Astrocyte (in vitro differentiated cells and primary cell): ENCODE results near the gene MRGPRG.

ENCODE experiments used
- EZH2 ChIP-seq: IDR thresholded peaks from 2 replicates; pipeline ENCODE4 v1.6.1; 2012; ENCODE audit warnings: mild to moderate bottlenecking, low read length, inconsistent platforms; ENCODE audit not compliant: insufficient read depth
- TF ChIP-seq, protein P1 (sequence below): IDR thresholded peaks from 2 replicates; pipeline ENCODE4 v1.5.1; 2011; ENCODE audit warnings: low read depth, mild to moderate bottlenecking, inconsistent platforms, low read length, moderate library complexity; ENCODE audit not compliant: insufficient read depth

DNA sequence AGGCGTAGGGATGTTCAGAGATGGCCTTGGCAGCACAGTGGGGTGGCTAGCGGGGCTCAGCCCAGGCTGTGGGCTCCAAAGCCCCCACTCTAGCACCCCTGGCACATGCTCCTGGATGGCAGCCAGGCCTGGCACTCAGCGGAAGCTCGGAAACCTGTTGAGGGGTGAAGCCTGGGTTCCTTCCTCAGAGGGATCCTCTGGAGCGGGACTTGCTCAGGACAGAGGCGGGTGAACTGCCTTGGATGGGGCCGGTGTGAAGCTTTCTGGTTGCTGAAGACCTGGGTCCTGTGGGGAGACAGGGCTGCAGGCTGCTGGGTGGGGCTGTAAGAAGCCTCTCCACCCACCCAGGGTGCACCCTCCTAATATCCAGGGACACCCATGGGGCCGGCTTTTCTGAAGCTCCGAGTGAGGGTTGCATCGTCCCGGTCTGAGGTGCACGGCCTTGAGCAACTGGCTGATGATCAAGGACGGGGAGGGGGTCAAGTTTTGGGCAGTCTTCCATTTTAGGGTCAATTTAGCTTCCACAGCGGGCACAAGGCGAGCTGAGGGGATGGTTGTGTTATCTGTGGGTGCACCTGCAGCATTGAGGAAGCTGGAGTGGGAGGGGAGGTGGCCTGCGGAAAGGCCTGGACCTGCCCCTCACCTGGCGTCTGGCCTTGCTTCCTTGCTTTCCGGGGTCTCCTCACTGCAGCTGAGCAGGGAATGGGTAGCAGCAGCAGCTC lies 8.4 kb upstream of the MRGPRG start:
- TF ChIP-seq EZH2, result no peak
- TF ChIP-seq, protein P1, sequence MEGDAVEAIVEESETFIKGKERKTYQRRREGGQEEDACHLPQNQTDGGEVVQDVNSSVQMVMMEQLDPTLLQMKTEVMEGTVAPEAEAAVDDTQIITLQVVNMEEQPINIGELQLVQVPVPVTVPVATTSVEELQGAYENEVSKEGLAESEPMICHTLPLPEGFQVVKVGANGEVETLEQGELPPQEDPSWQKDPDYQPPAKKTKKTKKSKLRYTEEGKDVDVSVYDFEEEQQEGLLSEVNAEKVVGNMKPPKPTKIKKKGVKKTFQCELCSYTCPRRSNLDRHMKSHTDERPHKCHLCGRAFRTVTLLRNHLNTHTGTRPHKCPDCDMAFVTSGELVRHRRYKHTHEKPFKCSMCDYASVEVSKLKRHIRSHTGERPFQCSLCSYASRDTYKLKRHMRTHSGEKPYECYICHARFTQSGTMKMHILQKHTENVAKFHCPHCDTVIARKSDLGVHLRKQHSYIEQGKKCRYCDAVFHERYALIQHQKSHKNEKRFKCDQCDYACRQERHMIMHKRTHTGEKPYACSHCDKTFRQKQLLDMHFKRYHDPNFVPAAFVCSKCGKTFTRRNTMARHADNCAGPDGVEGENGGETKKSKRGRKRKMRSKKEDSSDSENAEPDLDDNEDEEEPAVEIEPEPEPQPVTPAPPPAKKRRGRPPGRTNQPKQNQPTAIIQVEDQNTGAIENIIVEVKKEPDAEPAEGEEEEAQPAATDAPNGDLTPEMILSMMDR, result no peak
